Fibroblast of lung (primary cell): Measurements from ENCODE around the gene DNAJB6. TPM values are rescaled to one million over a fixed set of nuclear protein-coding genes. Genes with fewer than 3 reads are reported as not detected.
A peak's percentile ranks its signal among the peaks of the same experiment; 100 is the strongest.

Source experiments
- DNase-seq, 2 donors: peaks; one replicate each; pipeline versions ENCODE4 v3.0.0 to v3.0.0-alpha.2; 2010; ENCODE audit warnings: low read depth in 2 of 2
- H2AFZ ChIP-seq: 2 replicates; pipeline ENCODE4 v1.5.1; 2012; ENCODE audit warnings: low read length, control low read depth, inconsistent platforms
- H3K27ac ChIP-seq: 2 replicates; pipeline ENCODE4 v1.5.1; 2011; ENCODE audit warnings: low read length, control low read depth; ENCODE audit not compliant: insufficient read depth
- H3K27me3 ChIP-seq: 2 replicates; pipeline ENCODE4 v1.5.1; 2011; ENCODE audit warnings: mild to moderate bottlenecking, low read length; ENCODE audit not compliant: control insufficient read depth, insufficient read depth
- H3K36me3 ChIP-seq: 2 replicates; pipeline ENCODE4 v1.5.1; 2011; ENCODE audit warnings: low read length; ENCODE audit not compliant: control insufficient read depth, insufficient read depth
- H3K4me1 ChIP-seq: 2 replicates; pipeline ENCODE4 v1.5.1; 2011; ENCODE audit warnings: low read length; ENCODE audit not compliant: control insufficient read depth, insufficient read depth; ENCODE audit errors: extremely low read depth
- H3K4me2 ChIP-seq: 2 replicates; pipeline ENCODE4 v1.5.1; 2011; ENCODE audit warnings: low read length, control low read depth; ENCODE audit not compliant: insufficient read depth; ENCODE audit errors: extremely low read depth
- H3K4me3 ChIP-seq, 4 experiments: fragments of 200-600 bp in 1 of 4; sonication (generic) in 1 of 4; replicated peaks in 1 of 4; 2 replicates each; pipeline ENCODE4 v1.5.1; 2011 to 2016; ENCODE audit warnings: low read length in 4 of 4, low read depth in 3 of 4, mild to moderate bottlenecking in 3 of 4, control low read depth in 2 of 4, inconsistent platforms in 1 of 4, mixed read lengths in 1 of 4; ENCODE audit not compliant: insufficient read depth in 1 of 4; ENCODE audit errors: control extremely low read depth in 1 of 4
- H3K79me2 ChIP-seq: 2 replicates; pipeline ENCODE4 v1.5.1; 2012; ENCODE audit warnings: mild to moderate bottlenecking, low read length, inconsistent platforms; ENCODE audit not compliant: control insufficient read depth, insufficient read depth
- H3K9ac ChIP-seq: 2 replicates; pipeline ENCODE4 v1.5.1; 2011; ENCODE audit warnings: mild to moderate bottlenecking, low read length, control low read depth; ENCODE audit not compliant: insufficient read depth
- H3K9me3 ChIP-seq: 2 replicates; pipeline ENCODE4 v1.5.1; 2012; ENCODE audit warnings: low read depth, low read length; ENCODE audit not compliant: control insufficient read depth, insufficient read depth
- H4K20me1 ChIP-seq: 2 replicates; pipeline ENCODE4 v1.5.1; 2011; ENCODE audit warnings: low read length; ENCODE audit not compliant: control insufficient read depth, insufficient read depth; ENCODE audit errors: extremely low read depth
- CTCF ChIP-seq, 2 donors: IDR thresholded peaks in 1 of 2; conservative IDR thresholded peaks in 1 of 2; 1 replicate in 1 of 2; 2 replicates in 1 of 2; pipeline ENCODE4 v1.5.1; 2011 to 2012; ENCODE audit warnings: low read length in 2 of 2, control low read depth in 1 of 2, inconsistent platforms in 1 of 2, low read depth in 1 of 2, mild to moderate bottlenecking in 1 of 2
- EZH2 ChIP-seq: IDR thresholded peaks from 2 replicates; pipeline ENCODE4 v1.5.1; 2012; ENCODE audit warnings: low read length, control low read depth, mild to moderate bottlenecking; ENCODE audit errors: missing control alignments
- polyA plus RNA-seq, 2 donors: library from polyadenylated mRNA; depleted of rRNA in 1 of 2; stranded (reverse) in 1 of 2; unstranded in 1 of 2; fragments of >200 nt; gene quantifications; 2 replicates each; pipeline ENCODE4 v1.2.1, GENCODE V29; 2011 to 2012; ENCODE audit warnings: missing spikeins in 1 of 2
- total RNA-seq: library from RNA; depleted of rRNA; stranded (reverse); fragments of >200 nt; gene quantifications from 2 replicates; pipeline ENCODE4 v1.2.1, GENCODE V29; 2014

Gene DNAJB6
- total and polyA plus RNA-seq, 2 donors (not counting 1 experiment from before 2014, with no cell fraction given), result 86.2 to 117 TPM

- Histone ChIP-seq H3K9me3 (no peaks in the 10 kb centered on the region), H3K27ac (no peak overlapping the region), H4K20me1 (no peaks in the 10 kb centered on the region), H3K4me3 (peak overlapping the region in 1 of 4 experiments; percentile 41), H3K36me3 (no peaks in the 10 kb centered on the region), H3K79me2 (no peaks in the 10 kb centered on the region), H2AFZ (peak overlapping the region; percentile 2), H3K27me3 (no peaks in the 10 kb centered on the region), H3K4me1 (no peaks in the 10 kb centered on the region), H3K9ac (no peak overlapping the region), H3K4me2 (no peak overlapping the region)
- no peak for DNase-seq
- TF ChIP-seq CTCF (conservative IDR thresholded peaks at IDR 0.05 in 1 of 2, IDR thresholded peaks at IDR 0.05 in 1 of 2; ENCODE audit: low read depth in 1 of 2, low read length in 2 of 2), result no peak
- TF ChIP-seq EZH2, result no peak
Observed at GRCh38 chr7:157431951-157432540, 95.2 kb downstream of the DNAJB6 start.

- H2AFZ ChIP-seq, result peak overlapping the region; percentile 2
- peak overlapping the region; percentile 67 for H3K4me2 ChIP-seq
- TF ChIP-seq EZH2 (no peak), CTCF (conservative IDR thresholded peaks at IDR 0.05 in 1 of 2, IDR thresholded peaks at IDR 0.05 in 1 of 2; ENCODE audit: low read depth in 1 of 2, low read length in 2 of 2) (no peak)
- H3K4me3 ChIP-seq, result peak overlapping the region in 2 of 4 experiments; percentile 41 to 54
- H3K9ac ChIP-seq, result no peak overlapping the region
- no peaks in the 10 kb centered on the region for H3K79me2 ChIP-seq
- H4K20me1 ChIP-seq, result no peaks in the 10 kb centered on the region
- peak; percentile 60 to 79 for DNase-seq
- no peaks in the 10 kb centered on the region for H3K4me1 ChIP-seq
- H3K27me3 ChIP-seq, result no peaks in the 10 kb centered on the region
- no peak overlapping the region for H3K27ac ChIP-seq
- H3K9me3 ChIP-seq, result no peaks in the 10 kb centered on the region
- H3K36me3 ChIP-seq, result no peaks in the 10 kb centered on the region
Observed at GRCh38 chr7:157432541-157432956, 95.7 kb downstream of the DNAJB6 start.

- Histone ChIP-seq H3K4me1 (no peaks in the 10 kb centered on the region), H3K9me3 (no peaks in the 10 kb centered on the region), H3K79me2 (no peaks in the 10 kb centered on the region), H3K27me3 (no peaks in the 10 kb centered on the region), H3K9ac (no peak overlapping the region), H3K4me3 (peak overlapping the region in 2 of 4 experiments; percentile 41 to 54), H2AFZ (no peak overlapping the region), H3K36me3 (no peaks in the 10 kb centered on the region), H4K20me1 (no peaks in the 10 kb centered on the region), H3K27ac (no peak overlapping the region), H3K4me2 (peak overlapping the region; percentile 67)
- DNase-seq, result peak; percentile 20 to 36
- TF ChIP-seq EZH2 (no peak), CTCF (conservative IDR thresholded peaks at IDR 0.05 in 1 of 2, IDR thresholded peaks at IDR 0.05 in 1 of 2; ENCODE audit: low read depth in 1 of 2, low read length in 2 of 2) (peak; percentile 65 to 77)
Observed at GRCh38 chr7:157432957-157433576, 96.3 kb downstream of the DNAJB6 start.
